Neural cell (in vitro differentiated cells): ENCODE results near the gene SMAD7.

Source experiments
- EP300 ChIP-seq: fragments of 450-650 bp; conservative IDR thresholded peaks from 2 replicates; pipeline ENCODE4 v1.6.1; 2014; ENCODE audit warnings: antibody characterized with exemption, mild to moderate bottlenecking, moderate library complexity; ENCODE audit not compliant: poor library complexity, severe bottlenecking
- RAD21 ChIP-seq: fragments of 450-650 bp; conservative IDR thresholded peaks from 2 replicates; pipeline ENCODE4 v1.6.1; 2014; ENCODE audit warnings: antibody characterized with exemption, mild to moderate bottlenecking, moderate library complexity
- TF ChIP-seq, protein P1 (sequence below): fragments of 450-650 bp; IDR thresholded peaks from 2 replicates; pipeline ENCODE4 v1.5.1; 2014; ENCODE audit warnings: antibody characterized with exemption, mild to moderate bottlenecking, moderate library complexity; ENCODE audit not compliant: poor library complexity, severe bottlenecking
- TF ChIP-seq, protein P2 (sequence below): IDR thresholded peaks from 2 replicates; pipeline ENCODE4 v1.6.1; 2012; ENCODE audit warnings: borderline replicate concordance

DNA sequence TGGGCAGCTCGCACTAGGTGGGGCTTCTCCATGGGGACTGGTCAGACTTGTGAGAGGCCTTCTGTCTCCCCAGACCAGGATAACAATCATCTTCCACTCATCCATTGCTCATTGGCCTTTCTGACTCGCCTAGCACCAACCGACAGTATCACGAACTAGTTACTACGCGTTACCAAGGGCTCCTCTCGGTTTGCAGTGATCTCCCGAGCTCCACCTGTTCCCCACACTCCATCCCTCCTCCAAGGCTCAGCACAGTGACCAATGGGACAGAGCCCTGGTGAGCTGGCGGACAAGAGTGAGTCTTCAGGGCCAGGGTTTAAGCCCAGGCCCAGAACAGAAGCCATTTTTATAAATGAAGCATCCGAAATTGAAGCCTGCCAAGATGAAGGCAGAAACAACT lies 42.8 kb upstream of the SMAD7 start:
- TF ChIP-seq, protein P1, sequence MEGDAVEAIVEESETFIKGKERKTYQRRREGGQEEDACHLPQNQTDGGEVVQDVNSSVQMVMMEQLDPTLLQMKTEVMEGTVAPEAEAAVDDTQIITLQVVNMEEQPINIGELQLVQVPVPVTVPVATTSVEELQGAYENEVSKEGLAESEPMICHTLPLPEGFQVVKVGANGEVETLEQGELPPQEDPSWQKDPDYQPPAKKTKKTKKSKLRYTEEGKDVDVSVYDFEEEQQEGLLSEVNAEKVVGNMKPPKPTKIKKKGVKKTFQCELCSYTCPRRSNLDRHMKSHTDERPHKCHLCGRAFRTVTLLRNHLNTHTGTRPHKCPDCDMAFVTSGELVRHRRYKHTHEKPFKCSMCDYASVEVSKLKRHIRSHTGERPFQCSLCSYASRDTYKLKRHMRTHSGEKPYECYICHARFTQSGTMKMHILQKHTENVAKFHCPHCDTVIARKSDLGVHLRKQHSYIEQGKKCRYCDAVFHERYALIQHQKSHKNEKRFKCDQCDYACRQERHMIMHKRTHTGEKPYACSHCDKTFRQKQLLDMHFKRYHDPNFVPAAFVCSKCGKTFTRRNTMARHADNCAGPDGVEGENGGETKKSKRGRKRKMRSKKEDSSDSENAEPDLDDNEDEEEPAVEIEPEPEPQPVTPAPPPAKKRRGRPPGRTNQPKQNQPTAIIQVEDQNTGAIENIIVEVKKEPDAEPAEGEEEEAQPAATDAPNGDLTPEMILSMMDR = no peak
- TF ChIP-seq EP300 (no peak), RAD21 (no peak)
- TF ChIP-seq, protein P2, sequence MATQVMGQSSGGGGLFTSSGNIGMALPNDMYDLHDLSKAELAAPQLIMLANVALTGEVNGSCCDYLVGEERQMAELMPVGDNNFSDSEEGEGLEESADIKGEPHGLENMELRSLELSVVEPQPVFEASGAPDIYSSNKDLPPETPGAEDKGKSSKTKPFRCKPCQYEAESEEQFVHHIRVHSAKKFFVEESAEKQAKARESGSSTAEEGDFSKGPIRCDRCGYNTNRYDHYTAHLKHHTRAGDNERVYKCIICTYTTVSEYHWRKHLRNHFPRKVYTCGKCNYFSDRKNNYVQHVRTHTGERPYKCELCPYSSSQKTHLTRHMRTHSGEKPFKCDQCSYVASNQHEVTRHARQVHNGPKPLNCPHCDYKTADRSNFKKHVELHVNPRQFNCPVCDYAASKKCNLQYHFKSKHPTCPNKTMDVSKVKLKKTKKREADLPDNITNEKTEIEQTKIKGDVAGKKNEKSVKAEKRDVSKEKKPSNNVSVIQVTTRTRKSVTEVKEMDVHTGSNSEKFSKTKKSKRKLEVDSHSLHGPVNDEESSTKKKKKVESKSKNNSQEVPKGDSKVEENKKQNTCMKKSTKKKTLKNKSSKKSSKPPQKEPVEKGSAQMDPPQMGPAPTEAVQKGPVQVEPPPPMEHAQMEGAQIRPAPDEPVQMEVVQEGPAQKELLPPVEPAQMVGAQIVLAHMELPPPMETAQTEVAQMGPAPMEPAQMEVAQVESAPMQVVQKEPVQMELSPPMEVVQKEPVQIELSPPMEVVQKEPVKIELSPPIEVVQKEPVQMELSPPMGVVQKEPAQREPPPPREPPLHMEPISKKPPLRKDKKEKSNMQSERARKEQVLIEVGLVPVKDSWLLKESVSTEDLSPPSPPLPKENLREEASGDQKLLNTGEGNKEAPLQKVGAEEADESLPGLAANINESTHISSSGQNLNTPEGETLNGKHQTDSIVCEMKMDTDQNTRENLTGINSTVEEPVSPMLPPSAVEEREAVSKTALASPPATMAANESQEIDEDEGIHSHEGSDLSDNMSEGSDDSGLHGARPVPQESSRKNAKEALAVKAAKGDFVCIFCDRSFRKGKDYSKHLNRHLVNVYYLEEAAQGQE = no peak
